OCI-LY7 (cell line): ENCODE data around the gene PTPRE.

Experiments used
- EZH2phosphoT487 ChIP-seq: fragments of 200-600 bp; sonication (generic); IDR thresholded peaks from 2 replicates; pipeline ENCODE4 v1.6.1; 2018; ENCODE audit warnings: low read depth, borderline replicate concordance, mild to moderate bottlenecking, mixed run types, antibody characterized with exemption, low read length, moderate library complexity, mixed read lengths
- TF ChIP-seq, protein P1 (sequence below): fragments of 200-600 bp; sonication (generic); conservative IDR thresholded peaks from 2 replicates; pipeline ENCODE4 v1.5.1; 2014; ENCODE audit warnings: mild to moderate bottlenecking, antibody characterized with exemption, low read length, moderate library complexity, mixed read lengths

DNA sequence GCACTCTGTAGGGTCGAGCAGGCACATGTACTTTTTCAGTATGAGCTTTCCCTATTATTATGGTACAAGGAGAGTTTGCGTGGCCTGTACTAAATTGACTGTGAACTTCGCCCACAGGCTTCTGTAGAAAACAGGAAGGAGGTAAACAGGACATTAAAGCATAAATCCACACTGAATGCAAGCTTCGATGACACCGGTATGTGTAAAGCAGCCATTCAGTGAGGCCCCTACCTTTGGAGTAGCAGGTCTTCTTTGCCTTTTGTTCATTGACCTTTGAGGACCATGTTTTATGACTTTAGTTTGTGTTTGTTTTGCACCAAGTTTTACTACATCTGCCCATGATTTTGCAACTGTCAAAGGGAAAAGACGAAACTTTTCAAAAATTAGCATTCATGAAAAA lies 204.8 kb downstream of the PTPRE start:
- TF ChIP-seq, protein P1, sequence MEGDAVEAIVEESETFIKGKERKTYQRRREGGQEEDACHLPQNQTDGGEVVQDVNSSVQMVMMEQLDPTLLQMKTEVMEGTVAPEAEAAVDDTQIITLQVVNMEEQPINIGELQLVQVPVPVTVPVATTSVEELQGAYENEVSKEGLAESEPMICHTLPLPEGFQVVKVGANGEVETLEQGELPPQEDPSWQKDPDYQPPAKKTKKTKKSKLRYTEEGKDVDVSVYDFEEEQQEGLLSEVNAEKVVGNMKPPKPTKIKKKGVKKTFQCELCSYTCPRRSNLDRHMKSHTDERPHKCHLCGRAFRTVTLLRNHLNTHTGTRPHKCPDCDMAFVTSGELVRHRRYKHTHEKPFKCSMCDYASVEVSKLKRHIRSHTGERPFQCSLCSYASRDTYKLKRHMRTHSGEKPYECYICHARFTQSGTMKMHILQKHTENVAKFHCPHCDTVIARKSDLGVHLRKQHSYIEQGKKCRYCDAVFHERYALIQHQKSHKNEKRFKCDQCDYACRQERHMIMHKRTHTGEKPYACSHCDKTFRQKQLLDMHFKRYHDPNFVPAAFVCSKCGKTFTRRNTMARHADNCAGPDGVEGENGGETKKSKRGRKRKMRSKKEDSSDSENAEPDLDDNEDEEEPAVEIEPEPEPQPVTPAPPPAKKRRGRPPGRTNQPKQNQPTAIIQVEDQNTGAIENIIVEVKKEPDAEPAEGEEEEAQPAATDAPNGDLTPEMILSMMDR: no peak
- TF ChIP-seq EZH2phosphoT487: no peak
